Measurements from ENCODE around the gene SCGB1D2.

The SCGB1D2 gene

DNA sequence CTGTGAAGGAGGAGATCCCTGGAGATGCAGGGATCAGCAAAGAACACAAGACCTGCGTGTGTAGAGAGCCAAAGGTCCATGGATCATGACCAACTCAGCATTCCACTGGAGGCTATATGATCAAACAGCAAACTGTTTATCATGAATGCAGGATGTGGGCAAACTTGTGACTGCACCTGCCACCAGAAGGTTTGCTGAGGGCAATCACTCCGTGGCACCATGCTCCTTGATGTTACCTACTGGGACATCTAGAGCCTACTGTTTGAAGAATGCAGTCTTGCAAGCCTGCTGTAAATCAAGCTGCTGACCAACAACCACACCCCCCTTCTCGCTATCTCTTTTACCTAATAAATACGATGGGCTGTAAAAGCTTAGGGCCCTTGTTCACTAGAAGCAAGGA is 9.7 kb downstream of the SCGB1D2 start:
- TF ChIP-seq, protein P1, sequence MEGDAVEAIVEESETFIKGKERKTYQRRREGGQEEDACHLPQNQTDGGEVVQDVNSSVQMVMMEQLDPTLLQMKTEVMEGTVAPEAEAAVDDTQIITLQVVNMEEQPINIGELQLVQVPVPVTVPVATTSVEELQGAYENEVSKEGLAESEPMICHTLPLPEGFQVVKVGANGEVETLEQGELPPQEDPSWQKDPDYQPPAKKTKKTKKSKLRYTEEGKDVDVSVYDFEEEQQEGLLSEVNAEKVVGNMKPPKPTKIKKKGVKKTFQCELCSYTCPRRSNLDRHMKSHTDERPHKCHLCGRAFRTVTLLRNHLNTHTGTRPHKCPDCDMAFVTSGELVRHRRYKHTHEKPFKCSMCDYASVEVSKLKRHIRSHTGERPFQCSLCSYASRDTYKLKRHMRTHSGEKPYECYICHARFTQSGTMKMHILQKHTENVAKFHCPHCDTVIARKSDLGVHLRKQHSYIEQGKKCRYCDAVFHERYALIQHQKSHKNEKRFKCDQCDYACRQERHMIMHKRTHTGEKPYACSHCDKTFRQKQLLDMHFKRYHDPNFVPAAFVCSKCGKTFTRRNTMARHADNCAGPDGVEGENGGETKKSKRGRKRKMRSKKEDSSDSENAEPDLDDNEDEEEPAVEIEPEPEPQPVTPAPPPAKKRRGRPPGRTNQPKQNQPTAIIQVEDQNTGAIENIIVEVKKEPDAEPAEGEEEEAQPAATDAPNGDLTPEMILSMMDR (IDR thresholded peaks at IDR 0.05; ENCODE audit: poor library complexity, severe bottlenecking) = no peak
- Histone ChIP-seq H3K4me3 (ENCODE audit: severe bottlenecking) (no peak overlapping the region), H3K36me3 (ENCODE audit: low read depth) (no peaks in the 10 kb centered on the region), H3K9me3 (ENCODE audit: severe bottlenecking) (peaks cover 6% of the 10 kb centered on the region), H3K27ac (ENCODE audit: poor library complexity, severe bottlenecking) (no peak overlapping the region), H3K27me3 (ENCODE audit: insufficient read depth, poor library complexity, severe bottlenecking) (no peaks in the 10 kb centered on the region), H3K4me1 (ENCODE audit: insufficient read depth, poor library complexity, severe bottlenecking) (no peaks in the 10 kb centered on the region)
- ATAC-seq (ENCODE audit: low read depth) (no peak), DNase-seq (ENCODE audit: low spot score) (no peak)

DNA sequence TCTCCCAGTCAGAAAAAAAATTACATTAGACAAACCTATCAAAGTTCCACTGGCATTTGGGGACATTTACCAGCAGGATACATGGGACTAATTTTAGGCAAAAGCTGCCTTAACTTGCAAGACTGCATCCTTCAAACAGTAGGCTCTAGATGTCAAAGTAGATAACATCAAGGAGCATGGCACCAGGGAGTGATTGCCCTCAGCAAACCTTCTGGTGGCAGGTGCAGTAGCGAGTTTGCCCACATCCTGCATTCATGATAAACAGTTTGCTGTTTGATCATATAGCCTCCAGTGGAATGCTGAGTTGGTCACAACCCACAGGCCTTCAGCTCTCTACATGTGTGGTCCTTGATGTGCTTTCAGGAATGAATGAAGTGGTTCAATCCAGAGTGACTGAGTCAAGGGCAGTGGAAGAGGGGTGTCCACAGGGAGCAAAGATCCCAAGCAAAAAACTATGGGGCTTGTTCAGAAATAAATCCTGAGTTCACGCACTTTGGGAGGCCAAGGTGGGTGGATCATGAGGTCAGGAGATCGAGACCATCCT is 12.0 kb downstream of the SCGB1D2 start:
- ATAC-seq (ENCODE audit: low read depth) (no peak), DNase-seq (ENCODE audit: low spot score) (no peak)
- no peaks in the 10 kb centered on the region for H3K4me1 ChIP-seq (ENCODE audit: insufficient read depth, poor library complexity, severe bottlenecking)
- no peak overlapping the region for H3K4me3 ChIP-seq (ENCODE audit: severe bottlenecking)
- H3K27ac ChIP-seq (ENCODE audit: poor library complexity, severe bottlenecking) = no peak overlapping the region
- H3K9me3 ChIP-seq (ENCODE audit: severe bottlenecking) = peaks cover 6% of the 10 kb centered on the region
- TF ChIP-seq, protein P1 (IDR thresholded peaks at IDR 0.05; ENCODE audit: poor library complexity, severe bottlenecking) = no peak
- no peaks in the 10 kb centered on the region for H3K36me3 ChIP-seq (ENCODE audit: low read depth)
- H3K27me3 ChIP-seq (ENCODE audit: insufficient read depth, poor library complexity, severe bottlenecking) = no peaks in the 10 kb centered on the region

DNA sequence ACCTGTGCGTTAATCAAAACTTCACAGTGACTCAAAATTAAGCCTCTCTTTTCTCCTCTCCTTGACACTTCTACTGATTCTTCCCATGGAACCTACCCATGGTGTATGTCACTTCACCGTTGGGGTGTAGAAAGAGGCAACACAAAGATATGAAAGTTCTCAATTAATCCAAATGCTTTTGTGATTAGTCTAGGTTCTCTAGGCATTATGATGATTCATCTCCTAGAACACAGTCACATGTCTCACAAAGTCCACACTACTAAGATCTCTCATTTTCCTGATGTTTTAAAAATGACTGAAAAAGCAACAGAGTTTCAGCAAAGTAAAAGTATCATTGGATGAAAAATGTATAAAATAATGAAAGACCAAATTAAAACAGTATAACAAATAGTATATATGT is 14.2 kb downstream of the SCGB1D2 start:
- no peaks in the 10 kb centered on the region for H3K27me3 ChIP-seq (ENCODE audit: insufficient read depth, poor library complexity, severe bottlenecking)
- no peaks in the 10 kb centered on the region for H3K36me3 ChIP-seq (ENCODE audit: low read depth)
- peaks cover 6% of the 10 kb centered on the region for H3K9me3 ChIP-seq (ENCODE audit: severe bottlenecking)
- no peaks in the 10 kb centered on the region for H3K4me1 ChIP-seq (ENCODE audit: insufficient read depth, poor library complexity, severe bottlenecking)
- no peak overlapping the region for H3K4me3 ChIP-seq (ENCODE audit: severe bottlenecking)
- ATAC-seq (ENCODE audit: low read depth) = no peak
- DNase-seq (ENCODE audit: low spot score) = no peak
- no peak overlapping the region for H3K27ac ChIP-seq (ENCODE audit: poor library complexity, severe bottlenecking)
- TF ChIP-seq, protein P1 (IDR thresholded peaks at IDR 0.05; ENCODE audit: poor library complexity, severe bottlenecking) = no peak

DNA sequence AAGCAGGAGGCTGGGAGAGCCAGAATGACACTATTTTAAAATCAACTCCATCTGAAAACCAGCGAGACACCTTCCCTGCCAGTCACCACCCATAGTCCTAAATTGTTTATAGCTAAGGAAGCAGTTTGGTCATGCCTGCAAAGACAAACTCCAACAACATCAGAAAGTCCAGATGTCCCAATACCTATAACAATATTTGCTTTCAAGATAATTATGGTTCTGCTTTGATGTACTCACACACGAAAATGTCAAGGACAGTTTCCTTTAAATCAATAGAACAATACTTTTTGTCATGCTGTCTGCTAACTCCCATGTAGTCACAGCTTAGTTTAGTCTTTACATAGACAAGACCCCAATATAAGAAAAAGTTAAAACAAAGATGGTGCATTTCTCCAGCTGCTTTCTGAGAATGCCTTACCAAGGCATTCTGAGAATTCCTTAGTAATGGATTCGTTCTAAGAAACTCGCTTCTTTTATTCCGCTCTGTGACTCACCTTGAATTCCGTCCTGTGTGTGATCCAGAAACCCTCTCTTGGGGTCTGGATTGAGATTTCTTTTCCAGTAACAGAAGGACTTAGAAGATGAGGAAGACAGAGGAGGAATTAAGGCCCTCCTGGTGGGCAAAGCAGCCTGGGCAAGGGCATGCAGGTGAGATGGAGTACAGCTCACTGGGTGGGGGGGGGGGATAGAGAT is 18.4 kb downstream of the SCGB1D2 start:
- Histone ChIP-seq H3K4me3 (ENCODE audit: severe bottlenecking) (no peak overlapping the region), H3K27me3 (ENCODE audit: insufficient read depth, poor library complexity, severe bottlenecking) (no peaks in the 10 kb centered on the region), H3K9me3 (ENCODE audit: severe bottlenecking) (no peaks in the 10 kb centered on the region), H3K27ac (ENCODE audit: poor library complexity, severe bottlenecking) (no peak overlapping the region), H3K4me1 (ENCODE audit: insufficient read depth, poor library complexity, severe bottlenecking) (no peaks in the 10 kb centered on the region), H3K36me3 (ENCODE audit: low read depth) (no peaks in the 10 kb centered on the region)
- ATAC-seq (ENCODE audit: low read depth) (no peak), DNase-seq (ENCODE audit: low spot score) (no peak)
- TF ChIP-seq, protein P1 (IDR thresholded peaks at IDR 0.05; ENCODE audit: poor library complexity, severe bottlenecking) = no peak

DNA sequence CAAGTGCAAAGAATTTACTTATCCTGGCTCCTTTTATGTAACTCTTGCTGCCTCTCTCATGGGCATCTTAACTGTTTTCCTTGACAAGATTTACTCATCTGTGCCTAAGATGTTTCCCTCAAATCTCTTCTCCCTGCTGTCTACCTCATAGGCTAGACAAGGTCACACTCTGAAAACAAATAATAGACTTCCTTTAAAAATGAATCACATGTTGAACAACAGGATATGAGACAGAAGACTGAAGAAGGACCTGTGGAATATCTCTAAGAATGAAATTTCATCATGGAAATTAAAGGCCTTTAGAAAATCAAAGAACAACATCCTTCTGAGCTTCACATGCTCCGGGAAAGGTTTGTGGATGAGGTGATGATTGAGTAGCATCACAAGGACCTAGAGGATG is 22.0 kb downstream of the SCGB1D2 start:
- H3K27ac ChIP-seq (ENCODE audit: poor library complexity, severe bottlenecking) = no peak overlapping the region
- H3K36me3 ChIP-seq (ENCODE audit: low read depth) = no peaks in the 10 kb centered on the region
- TF ChIP-seq, protein P1 (IDR thresholded peaks at IDR 0.05; ENCODE audit: poor library complexity, severe bottlenecking) = no peak
- no peak overlapping the region for H3K4me3 ChIP-seq (ENCODE audit: severe bottlenecking)
- peak; percentile 40; the same call in 1 of the 3 replicates for ATAC-seq (ENCODE audit: low read depth)
- no peaks in the 10 kb centered on the region for H3K27me3 ChIP-seq (ENCODE audit: insufficient read depth, poor library complexity, severe bottlenecking)
- H3K4me1 ChIP-seq (ENCODE audit: insufficient read depth, poor library complexity, severe bottlenecking) = no peaks in the 10 kb centered on the region
- no peak for DNase-seq (ENCODE audit: low spot score)
- no peaks in the 10 kb centered on the region for H3K9me3 ChIP-seq (ENCODE audit: severe bottlenecking)

Data from RWPE2 (cell line).